ENCODE data around the gene ASCL1. TPM values are rescaled to one million over a fixed set of nuclear protein-coding genes. Genes with fewer than 3 reads are reported as not detected.
A peak's percentile ranks its signal among the peaks of the same experiment; 100 is the strongest.

The ASCL1 gene
- total RNA-seq, 2 experiments from 2014 or later = not detected

- Mint-ChIP-seq H3K9me3 (no peaks in the 10 kb centered on the region), H3K36me3 (ENCODE audit: low read depth) (no peaks in the 10 kb centered on the region), H3K4me3 (no peak overlapping the region), H3K4me1 (ENCODE audit: low read depth) (peaks cover 2% of the 10 kb centered on the region), H3K27me3 (peaks cover 92% of the 10 kb centered on the region), H3K27ac (no peak overlapping the region)
- ChIA-PET CTCF (no interaction called here), POLR2A (no interaction called here)
- no peak for TF ChIP-seq CTCF (IDR thresholded peaks at IDR 0.05)
- no peak overlapping the region for H3K27ac ChIP-seq (ENCODE audit: low read depth in 1 of 2, low read length in 2 of 2)
- ATAC-seq (ENCODE audit: poor library complexity) (no peak), DNase-seq (no peak)
- H3K27me3 ChIP-seq (ENCODE audit: control insufficient read depth in 1 of 2, insufficient read depth in 2 of 2, low read length in 2 of 2) = peaks cover 48 to 85% of the 10 kb centered on the region in 2 experiments
- peaks cover 0 to 19% of the 10 kb centered on the region in 2 experiments for H3K9me3 ChIP-seq (ENCODE audit: control insufficient read depth in 1 of 2, insufficient read depth in 1 of 2, low read length in 2 of 2)
- intact Hi-C loops (cut with DNase I, micrococcal nuclease) = no loop called here
- H3K4me3 ChIP-seq (ENCODE audit: low read length) = no peak overlapping the region
- no peaks in the 10 kb centered on the region for H3K36me3 ChIP-seq (ENCODE audit: insufficient read depth, low read length)
- H3K4me1 ChIP-seq (ENCODE audit: insufficient read depth, low read length) = peaks cover 12% of the 10 kb centered on the region
These were observed 641 bp upstream of the ASCL1 start for GRCh38 chr12:102956738-102957327.

- Histone ChIP-seq H3K27me3 (ENCODE audit: control insufficient read depth in 1 of 2, insufficient read depth in 2 of 2, low read length in 2 of 2) (peaks cover 59 to 94% of the 10 kb centered on the region in 2 experiments), H3K9me3 (ENCODE audit: control insufficient read depth in 1 of 2, insufficient read depth in 1 of 2, low read length in 2 of 2) (peaks cover 4 to 22% of the 10 kb centered on the region in 2 experiments), H3K4me1 (ENCODE audit: insufficient read depth, low read length) (peaks cover 16% of the 10 kb centered on the region), H3K27ac (ENCODE audit: low read depth in 1 of 2, low read length in 2 of 2) (no peak overlapping the region), H3K36me3 (ENCODE audit: insufficient read depth, low read length) (no peaks in the 10 kb centered on the region), H3K4me3 (ENCODE audit: low read length) (no peak overlapping the region)
- ChIA-PET CTCF (no interaction called here), POLR2A (no interaction called here)
- no peak for TF ChIP-seq CTCF (IDR thresholded peaks at IDR 0.05)
- H3K36me3 Mint-ChIP-seq (ENCODE audit: low read depth) = no peaks in the 10 kb centered on the region
- H3K4me1 Mint-ChIP-seq (ENCODE audit: low read depth) = peaks cover 13% of the 10 kb centered on the region
- intact Hi-C loops (cut with DNase I, micrococcal nuclease) = no loop called here
- peaks cover 3% of the 10 kb centered on the region for H3K9me3 Mint-ChIP-seq
- no peak for ATAC-seq (ENCODE audit: poor library complexity)
- peaks cover 92% of the 10 kb centered on the region for H3K27me3 Mint-ChIP-seq
- no peak for DNase-seq
- peak overlapping the region; percentile 34 for H3K4me3 Mint-ChIP-seq
- H3K27ac Mint-ChIP-seq = no peak overlapping the region
These were observed 777 bp downstream of the ASCL1 start for GRCh38 chr12:102958073-102958829.

- intact Hi-C loops (cut with DNase I, micrococcal nuclease) = no loop called here
These were observed 1.3 kb downstream of the ASCL1 start for GRCh38 chr12:102958830-102959176.

More at GRCh38 chr12:102958830-102959176, 1.3 kb downstream of the ASCL1 start:
- H3K9me3 Mint-ChIP-seq = peaks cover 3% of the 10 kb centered on the region
- H3K4me1 ChIP-seq (ENCODE audit: insufficient read depth, low read length) = peaks cover 16% of the 10 kb centered on the region
- no peak overlapping the region for H3K4me3 ChIP-seq (ENCODE audit: low read length)
- no peak for TF ChIP-seq CTCF (IDR thresholded peaks at IDR 0.05)
- H3K4me3 Mint-ChIP-seq = no peak overlapping the region
- POLR2A ChIA-PET = no interaction called here
- no peak overlapping the region for H3K27ac ChIP-seq (ENCODE audit: low read depth in 1 of 2, low read length in 2 of 2)
- no peaks in the 10 kb centered on the region for H3K36me3 Mint-ChIP-seq (ENCODE audit: low read depth)
- no peaks in the 10 kb centered on the region for H3K36me3 ChIP-seq (ENCODE audit: insufficient read depth, low read length)
- H3K27me3 ChIP-seq (ENCODE audit: control insufficient read depth in 1 of 2, insufficient read depth in 2 of 2, low read length in 2 of 2) = peaks cover 64 to 94% of the 10 kb centered on the region in 2 experiments
- H3K9me3 ChIP-seq (ENCODE audit: control insufficient read depth in 1 of 2, insufficient read depth in 1 of 2, low read length in 2 of 2) = peaks cover 8 to 22% of the 10 kb centered on the region in 2 experiments
- no peak overlapping the region for H3K27ac Mint-ChIP-seq
- DNase-seq (no peak), ATAC-seq (ENCODE audit: poor library complexity) (no peak)
- H3K4me1 Mint-ChIP-seq (ENCODE audit: low read depth) = peaks cover 13% of the 10 kb centered on the region
- H3K27me3 Mint-ChIP-seq = peaks cover 92% of the 10 kb centered on the region
- CTCF ChIA-PET = no interaction called here
